NCI-H2196 (cell line): ENCODE data around the gene WNT8B.

ENCODE experiments used
- DNase-seq: peaks from one replicate; lab custom pipeline; 2025; ENCODE audit not compliant: unreplicated experiment; lab: John Stamatoyannopoulos, UW

The WNT8B gene

GRCh38 chr10:100516847-100517246, 54.0 kb downstream of the WNT8B start:
- DNase-seq = no peak

DNA sequence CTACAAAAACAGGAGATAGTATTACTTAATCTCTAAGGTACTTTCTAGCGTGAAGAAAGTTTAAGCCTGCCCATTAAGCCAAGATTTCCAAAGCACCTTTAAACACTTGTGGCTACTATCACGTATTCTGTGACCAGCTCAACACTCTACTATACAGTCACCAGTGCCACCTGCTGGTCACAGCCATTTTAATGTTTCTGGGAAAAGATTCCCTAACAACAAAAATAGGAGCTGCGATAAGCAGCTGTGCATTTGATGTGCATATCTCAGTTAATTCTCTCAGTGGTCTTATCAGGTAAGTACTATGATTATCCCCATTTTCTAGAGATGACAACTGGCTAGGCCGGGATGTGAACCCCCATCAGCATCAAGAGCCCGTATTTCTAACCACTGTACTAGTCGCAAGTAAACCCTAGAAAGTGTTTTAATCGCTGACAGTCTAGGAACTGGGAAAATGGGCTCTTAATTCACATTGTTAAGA, 56.0 kb downstream of the WNT8B start:
- DNase-seq = peak; percentile 45

- DNase-seq = no peak
These were observed 56.7 kb downstream of the WNT8B start, which contains the start of gene SEC31B for GRCh38 chr10:100519311-100520051. SEC31B (minus strand) TSS chr10:100519861; CDS start chr10:100516952, 2,909 bp downstream.

DNA sequence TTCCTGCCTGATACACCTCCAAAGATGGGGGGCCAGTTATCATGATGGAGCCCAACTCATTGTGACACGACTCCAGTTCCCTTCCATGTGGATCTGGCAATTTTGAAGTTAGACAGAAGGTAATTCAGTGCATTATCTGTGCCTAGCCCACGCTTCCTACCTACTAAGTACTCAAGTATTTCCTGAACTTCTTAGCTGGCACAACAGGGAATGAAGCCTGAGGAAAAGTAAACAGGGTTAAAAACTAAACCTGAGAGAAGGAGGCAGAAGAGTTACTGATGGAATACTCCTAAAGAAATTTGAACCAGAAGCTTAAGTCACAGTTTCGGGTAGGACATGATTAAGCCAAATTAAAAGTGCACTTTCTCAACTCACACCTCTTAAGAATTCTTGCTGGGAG, 58.0 kb downstream of the WNT8B start:
- DNase-seq = no peak

- no peak for DNase-seq
These were observed 59.4 kb downstream of the WNT8B start for GRCh38 chr10:100522107-100522801.

DNA sequence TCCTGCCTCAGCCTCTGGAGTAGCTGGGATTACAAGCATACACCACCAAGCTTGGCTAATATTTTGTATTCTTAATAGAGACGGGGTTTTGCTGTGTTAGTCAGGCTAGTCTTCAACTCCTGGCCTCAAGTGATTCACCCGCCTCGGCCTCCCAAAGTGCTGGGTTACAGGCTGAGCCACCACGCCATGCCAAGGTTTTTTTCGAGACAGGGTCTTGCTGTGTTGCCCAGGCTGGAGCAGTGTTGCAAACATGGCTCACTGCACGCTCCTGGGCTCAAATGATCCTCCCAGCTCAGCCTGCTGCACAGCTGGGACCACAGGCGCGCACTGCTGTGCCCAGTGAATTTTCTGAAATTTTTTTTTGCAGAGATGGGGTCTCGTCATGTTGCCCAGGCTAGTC, 60.1 kb downstream of the WNT8B start:
- no peak for DNase-seq

DNA sequence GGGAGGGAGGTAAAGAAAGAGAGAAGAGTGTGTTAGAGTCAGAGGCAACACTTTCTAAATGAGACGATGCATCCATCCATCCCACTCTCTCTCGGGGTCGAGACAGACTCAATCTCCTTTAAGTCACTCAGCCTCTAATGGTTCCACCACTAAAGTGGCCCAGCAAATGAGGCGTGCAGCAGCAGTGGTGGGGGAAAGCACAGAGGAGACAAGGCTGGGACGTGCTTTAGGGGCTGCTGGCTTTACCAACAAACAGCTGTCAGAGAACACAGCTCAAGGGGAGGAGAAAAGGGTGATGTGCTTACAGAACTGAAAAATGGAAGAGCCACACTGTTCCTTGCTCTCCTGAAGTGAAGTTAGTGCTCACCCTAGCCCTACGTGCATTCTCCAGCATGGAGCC, 61.4 kb downstream of the WNT8B start:
- DNase-seq = no peak

DNA sequence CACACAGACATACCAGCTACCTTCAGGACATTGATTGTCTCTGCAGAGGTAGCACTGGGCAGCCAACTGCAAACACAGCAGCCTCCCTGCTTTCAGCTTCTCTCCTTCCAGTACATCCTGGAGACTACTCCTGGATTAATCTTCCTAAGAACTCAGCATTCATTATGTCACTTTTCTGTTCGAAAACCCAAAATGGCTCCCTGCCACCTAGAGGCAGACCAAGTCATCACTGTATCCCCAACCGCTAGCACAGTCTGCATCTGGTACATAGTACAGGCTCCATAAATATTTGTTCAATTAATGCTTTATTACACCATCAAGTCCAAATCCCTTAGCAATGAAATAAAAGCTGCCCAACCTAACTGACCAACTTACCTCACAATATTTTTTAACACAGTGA, 61.8 kb downstream of the WNT8B start:
- no peak for DNase-seq

- no peak for DNase-seq
These were observed 65.5 kb downstream of the WNT8B start for GRCh38 chr10:100528123-100528886.

GRCh38 chr10:100528921-100529474, 66.2 kb downstream of the WNT8B start:
- DNase-seq = no peak

GRCh38 chr10:100529475-100530298, 66.9 kb downstream of the WNT8B start, which contains the start of gene NDUFB8:
NDUFB8 (minus strand) TSS chr10:100529871; CDS start chr10:100529851, 20 bp downstream.
- peak; percentile 72 for DNase-seq

DNA sequence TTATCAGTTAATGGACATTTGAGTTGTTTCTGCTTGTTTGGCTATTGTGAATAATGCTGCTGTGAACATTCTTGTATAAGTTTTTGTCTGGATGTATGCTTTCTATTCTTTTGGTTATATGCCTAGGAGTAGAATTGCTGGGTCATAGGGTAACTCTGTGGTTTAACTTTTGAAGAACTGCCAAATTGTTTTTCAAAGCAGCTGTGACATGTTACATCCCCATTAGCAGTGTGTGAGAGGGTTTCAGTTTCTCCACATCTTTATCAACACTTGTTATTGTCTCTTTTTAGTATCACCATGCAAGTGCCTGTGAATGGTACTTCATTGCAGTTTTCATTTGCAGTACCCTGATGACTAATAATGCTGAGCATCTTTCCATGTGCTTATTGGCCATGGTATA, 69.0 kb downstream of the WNT8B start:
- DNase-seq = no peak
